Adrenal gland (tissue), 12 donors: Measurements from ENCODE around the gene AGAP1. TPM values are rescaled to one million over a fixed set of nuclear protein-coding genes. Genes with fewer than 3 reads are reported as not detected.
"Not testable (repeated sequence)": the region's sequence is repeated elsewhere in the genome, so short reads cannot be mapped to it uniquely, and the experiment has no call there.

Experiments
- DNase-seq, 7 donors: peaks; one replicate each; pipeline ENCODE4 v3.0.0-alpha.2; 2019 to 2020
- H3K27ac ChIP-seq, 5 donors: fragments of 200-600 bp; sonication (generic) in 4 of 5; 1 replicate in 3 of 5; 2 replicates in 2 of 5; pipeline versions ENCODE4 v1.5.1 to v1.8.0; 2016 to 2020; ENCODE audit warnings: mild to moderate bottlenecking in 1 of 5
- H3K27me3 ChIP-seq: fragments of 200-600 bp; 2 replicates; pipeline ENCODE4 v1.8.0; 2021
- H3K36me3 ChIP-seq, 2 donors: fragments of 200-600 bp; replicated peaks in 1 of 2; 1 replicate in 1 of 2; 2 replicates in 1 of 2; pipeline versions ENCODE4 v1.5.1 to v1.8.0; 2018 to 2022
- H3K4me1 ChIP-seq, 2 donors: fragments of 200-600 bp; replicated peaks in 1 of 2; 1 replicate in 1 of 2; 2 replicates in 1 of 2; pipeline versions ENCODE4 v1.5.1 to v1.8.0; 2018 to 2021
- H3K4me3 ChIP-seq, 4 donors: fragments of 200-600 bp; sonication (generic) in 3 of 4; one replicate each; pipeline ENCODE4 v1.5.1; 2016 to 2018
- H3K9me3 ChIP-seq, 3 donors: fragments of 200-600 bp; sonication (generic) in 1 of 3; replicated peaks in 1 of 3; 1 replicate in 2 of 3; 2 replicates in 1 of 3; pipeline versions ENCODE4 v1.5.1 to v1.8.0; 2016 to 2021
- POLR2A ChIP-seq, 2 donors: fragments of 450-650 bp; IDR thresholded peaks; one replicate each; pipeline ENCODE4 v1.6.1; 2017; ENCODE audit warnings: antibody characterized with exemption in 2 of 2, mild to moderate bottlenecking in 2 of 2, moderate library complexity in 1 of 2
- WGBS, 4 donors: extraction: QIAGEN DNeasy Blood & Tissue Kit in 2 of 4; methylation state at CpG; one replicate each; pipeline versions ENCODE4 v1.1.5 to v1.1.7; 2013 to 2017; 5-methylcytosine and 5-hydroxymethylcytosine counted together
- intact Hi-C, 2 donors: fragments of 100-400 bp; cut with DNase I; formaldehyde crosslinking; loops; one replicate each; pipeline versions ENCODE4 v1.14.1 to v1.15.0; 2022 to 2023
- polyA plus RNA-seq, 3 donors: library from polyadenylated mRNA; stranded (reverse); fragments of 200-250 nt in 2 of 3; fragments of 350-450 nt in 1 of 3; fragmentation: Illumina TruSeq in 1 of 3; extraction: RNeasy Lipid Tissue Mini Kit (QIAGEN cat#74804) in 1 of 3; gene quantifications; one replicate each; pipeline ENCODE4 v1.2.3, GENCODE V29; 2013 to 2014
- total RNA-seq, 9 donors: library from RNA; depleted of rRNA in 4 of 9; stranded (reverse); fragments of >200 nt in 4 of 9; fragments of 120-200 nt in 1 of 9; fragmentation: NEBNext Ultra II Directional in 1 of 9; extraction: Animal tissue kit (Norgen Biotek cat#: 25700) in 1 of 9; gene quantifications; one replicate each; pipeline versions ENCODE4 v1.1.0 to v1.2.4, GENCODE V29; 2013 to 2023
- TF ChIP-seq, protein P1 (sequence below), 6 experiments: fragments of 450-650 bp in 4 of 6; fragments of 200-600 bp in 2 of 6; sonication (generic) in 1 of 6; IDR thresholded peaks; 1 replicate in 5 of 6; 2 replicates in 1 of 6; pipeline versions ENCODE4 v1.5.1 to v1.8.0; 2016 to 2021; ENCODE audit warnings: antibody characterized with exemption in 6 of 6, mild to moderate bottlenecking in 2 of 6, moderate library complexity in 1 of 6
- donor health status: healthy with polysubstance abuse.
- donor health status: Bipolar disorder and iron deficiency.
- donor health status: DM: yes; HTN: yes; CAD: no.
- donor health status: DM: no; HTN: no; CAD: no.
- donor health status: DM: no; HTN: no; CAD: no.
- donor health status: DM: yes; HTN: yes; CAD: no.

The AGAP1 gene
- total and polyA plus RNA-seq, 12 donors, result 5.3 to 29.6 (median 17.7) TPM

DNA sequence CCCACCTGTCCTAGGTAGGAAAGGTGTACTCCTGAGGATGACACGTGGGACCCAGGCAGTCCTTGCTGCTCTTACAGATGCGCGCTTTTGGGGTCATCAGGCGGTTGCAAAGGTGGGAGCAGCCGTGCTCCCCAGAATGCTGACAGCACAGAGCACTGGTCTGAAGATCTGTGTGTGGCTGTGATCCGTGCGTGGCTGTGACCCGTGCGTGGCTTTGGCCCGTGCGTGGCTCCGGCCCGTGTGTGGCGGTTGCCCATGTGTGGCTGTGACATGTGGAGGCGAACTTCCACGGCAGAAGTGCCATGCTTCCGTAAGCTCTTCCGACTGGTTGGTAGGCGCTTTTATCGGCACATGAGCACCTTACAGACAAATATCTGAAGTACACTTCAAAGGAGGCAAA, 270.0 kb downstream of the AGAP1 start:
- Histone ChIP-seq H3K4me1 (no peaks in the 10 kb centered on the region), H3K27ac (no peak overlapping the region), H3K27me3 (no peaks in the 10 kb centered on the region), H3K4me3 (no peak overlapping the region), H3K36me3 (no peaks in the 10 kb centered on the region), H3K9me3 (no peaks in the 10 kb centered on the region)
- TF ChIP-seq, protein P1, sequence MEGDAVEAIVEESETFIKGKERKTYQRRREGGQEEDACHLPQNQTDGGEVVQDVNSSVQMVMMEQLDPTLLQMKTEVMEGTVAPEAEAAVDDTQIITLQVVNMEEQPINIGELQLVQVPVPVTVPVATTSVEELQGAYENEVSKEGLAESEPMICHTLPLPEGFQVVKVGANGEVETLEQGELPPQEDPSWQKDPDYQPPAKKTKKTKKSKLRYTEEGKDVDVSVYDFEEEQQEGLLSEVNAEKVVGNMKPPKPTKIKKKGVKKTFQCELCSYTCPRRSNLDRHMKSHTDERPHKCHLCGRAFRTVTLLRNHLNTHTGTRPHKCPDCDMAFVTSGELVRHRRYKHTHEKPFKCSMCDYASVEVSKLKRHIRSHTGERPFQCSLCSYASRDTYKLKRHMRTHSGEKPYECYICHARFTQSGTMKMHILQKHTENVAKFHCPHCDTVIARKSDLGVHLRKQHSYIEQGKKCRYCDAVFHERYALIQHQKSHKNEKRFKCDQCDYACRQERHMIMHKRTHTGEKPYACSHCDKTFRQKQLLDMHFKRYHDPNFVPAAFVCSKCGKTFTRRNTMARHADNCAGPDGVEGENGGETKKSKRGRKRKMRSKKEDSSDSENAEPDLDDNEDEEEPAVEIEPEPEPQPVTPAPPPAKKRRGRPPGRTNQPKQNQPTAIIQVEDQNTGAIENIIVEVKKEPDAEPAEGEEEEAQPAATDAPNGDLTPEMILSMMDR (IDR thresholded peaks at IDR 0.05), result no peak
- no peak for TF ChIP-seq POLR2A (IDR thresholded peaks at IDR 0.05)
- WGBS, 4 donors, result 93 to 97% (median 95%) methylated on average over 17 to 20 of the region's 20 CpGs
- DNase-seq, result no peak
- intact Hi-C loops, result no loop called here

DNA sequence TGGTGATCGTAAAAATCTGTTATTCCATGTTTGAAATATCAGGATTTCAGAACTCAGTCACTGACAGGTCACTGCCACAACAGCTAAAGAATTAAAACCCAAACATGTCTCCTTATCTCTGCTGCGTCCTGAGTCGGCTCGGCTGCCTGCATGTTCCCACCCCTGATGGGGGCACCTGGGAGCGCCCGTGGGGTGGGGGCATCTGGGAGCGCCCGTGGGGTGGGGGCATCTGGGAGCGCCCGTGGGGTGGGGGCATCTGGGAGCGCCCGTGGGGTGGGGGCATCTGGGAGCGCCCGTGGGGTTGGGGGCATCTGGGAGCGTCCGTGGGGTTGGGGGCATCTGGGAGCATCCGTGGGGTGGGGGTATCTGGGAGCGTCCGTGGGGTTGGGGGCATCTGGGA, 270.6 kb downstream of the AGAP1 start:
- DNase-seq, H3K27me3 ChIP-seq, intact Hi-C loops, H3K36me3 ChIP-seq, H3K4me1 ChIP-seq, H3K27ac ChIP-seq, H3K9me3 ChIP-seq, H3K4me3 ChIP-seq: not testable (repeated sequence)
- 85 to 100% (median 92%) methylated on average over 1 to 19 of the region's 19 CpGs for whole genome bisulfite sequencing, 4 donors

DNA sequence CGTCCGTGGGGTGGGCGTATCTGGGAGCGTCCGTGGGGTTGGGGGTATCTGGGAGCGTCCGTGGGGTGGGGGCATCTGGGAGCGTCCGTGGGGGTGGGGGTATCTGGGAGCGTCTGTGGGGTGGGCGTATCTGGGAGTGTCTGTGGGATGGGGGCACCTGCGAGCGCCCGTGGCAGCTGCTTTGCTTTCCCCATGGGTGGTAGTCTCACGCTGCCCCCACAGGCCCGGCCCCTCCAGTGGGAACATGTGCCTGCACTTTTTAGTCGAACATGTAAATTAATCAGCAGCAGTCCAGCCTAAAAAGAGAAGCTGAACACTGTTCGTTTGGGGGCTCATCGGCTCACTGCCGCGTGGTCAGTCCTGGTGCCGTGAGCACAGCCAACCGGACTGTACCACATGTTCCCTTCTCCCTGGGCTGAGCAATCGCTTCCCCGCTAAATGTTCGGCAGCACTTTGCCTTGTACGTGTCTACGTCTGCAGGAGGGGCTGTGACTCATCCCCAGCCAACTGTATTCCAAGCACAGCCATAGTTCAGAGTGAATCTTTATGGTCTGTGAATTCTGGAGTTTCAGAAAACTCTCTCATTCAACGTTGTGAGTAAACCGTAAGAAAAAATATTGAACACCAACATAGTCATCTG, 271.5 kb downstream of the AGAP1 start:
- 84 to 89% (median 86%) methylated on average over 22 to 30 of the region's 30 CpGs for WGBS, 4 donors
- H3K9me3 ChIP-seq, result no peaks in the 10 kb centered on the region
- no peak for TF ChIP-seq POLR2A (IDR thresholded peaks at IDR 0.05)
- TF ChIP-seq, protein P1 (IDR thresholded peaks at IDR 0.05), result no peak
- H3K27ac ChIP-seq, result no peak overlapping the region
- DNase-seq, result peak in 2 of 7 donors; percentile 26 to 37
- no peaks in the 10 kb centered on the region for H3K36me3 ChIP-seq
- no peaks in the 10 kb centered on the region for H3K27me3 ChIP-seq
- no peak overlapping the region for H3K4me3 ChIP-seq
- H3K4me1 ChIP-seq, result no peaks in the 10 kb centered on the region
- intact Hi-C loops, result no loop called here

DNA sequence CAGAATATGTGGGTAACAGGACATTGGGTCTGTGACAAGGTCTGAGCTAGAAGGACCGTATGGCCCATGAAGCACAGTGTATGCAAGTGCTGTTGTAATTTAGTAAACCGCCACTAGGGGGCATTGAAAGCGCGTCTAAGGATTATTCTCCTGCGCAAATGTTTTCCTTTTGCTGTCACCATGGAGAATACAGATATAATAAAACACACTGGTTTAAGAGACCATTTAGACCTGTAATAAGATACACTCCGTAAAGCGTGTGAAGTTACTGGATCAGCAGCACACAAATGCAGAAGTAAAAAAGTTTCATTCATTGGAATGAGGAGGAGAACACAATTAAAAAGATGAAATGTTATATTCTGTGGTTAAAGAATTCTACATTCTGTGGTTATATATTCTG, 272.4 kb downstream of the AGAP1 start:
- intact Hi-C loops, result no loop called here
- no peak overlapping the region for H3K4me3 ChIP-seq
- 2 to 9% (median 6%) methylated on average over 7 of the region's 7 CpGs for WGBS, 4 donors
- no peaks in the 10 kb centered on the region for H3K27me3 ChIP-seq
- TF ChIP-seq, protein P1 (IDR thresholded peaks at IDR 0.05), result peak; percentile 77 to 91 (median 86)
- no peak for TF ChIP-seq POLR2A (IDR thresholded peaks at IDR 0.05)
- H3K9me3 ChIP-seq, result no peaks in the 10 kb centered on the region
- no peaks in the 10 kb centered on the region for H3K4me1 ChIP-seq
- H3K36me3 ChIP-seq, result no peaks in the 10 kb centered on the region
- peak; percentile 45 to 85 (median 69) for DNase-seq
- no peak overlapping the region for H3K27ac ChIP-seq

DNA sequence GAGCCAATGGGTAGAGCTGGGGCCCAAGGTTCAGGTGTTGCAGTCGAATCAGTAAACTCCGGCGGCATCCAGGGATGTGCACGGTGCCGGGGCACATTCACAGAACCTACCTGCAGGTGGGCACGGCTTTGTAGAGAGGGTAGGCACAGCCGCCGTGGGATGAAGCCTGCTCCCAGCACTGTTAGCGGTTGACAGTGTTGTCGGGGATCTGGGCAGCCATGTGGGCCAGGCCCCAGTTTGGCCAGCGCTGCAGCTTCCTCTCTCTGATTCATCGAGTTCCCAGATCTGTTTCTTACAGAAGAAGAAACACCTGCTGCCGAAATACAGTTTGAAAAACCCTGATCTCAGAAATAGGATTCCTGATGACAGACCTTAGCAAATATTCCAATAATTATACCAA, 274.8 kb downstream of the AGAP1 start:
- no peaks in the 10 kb centered on the region for H3K9me3 ChIP-seq
- no peaks in the 10 kb centered on the region for H3K4me1 ChIP-seq
- 90 to 95% (median 94%) methylated on average over 13 of the region's 13 CpGs for WGBS, 4 donors
- H3K27me3 ChIP-seq, result no peaks in the 10 kb centered on the region
- no peaks in the 10 kb centered on the region for H3K36me3 ChIP-seq
- intact Hi-C loops, result no loop called here
- H3K4me3 ChIP-seq, result no peak overlapping the region
- DNase-seq, result no peak
- H3K27ac ChIP-seq, result no peak overlapping the region
- TF ChIP-seq POLR2A (IDR thresholded peaks at IDR 0.05), result no peak
- TF ChIP-seq, protein P1 (IDR thresholded peaks at IDR 0.05), result no peak
